Duodenal mucosa (tissue), 2 donors: ENCODE results near the gene RFX3.

Experiments used
- H3K27ac ChIP-seq: one replicate; pipeline ENCODE4 v1.7.0; 2013; ENCODE audit warnings: low read depth, low read length
- H3K27me3 ChIP-seq, 2 donors: one replicate each; pipeline ENCODE4 v1.7.0; 2013; ENCODE audit warnings: low read length in 2 of 2, control low read depth in 1 of 2; ENCODE audit not compliant: insufficient read depth in 2 of 2, control insufficient read depth in 1 of 2
- H3K36me3 ChIP-seq, 2 donors: one replicate each; pipeline ENCODE4 v1.7.0; 2013; ENCODE audit warnings: low read length in 2 of 2, control low read depth in 1 of 2; ENCODE audit not compliant: insufficient read depth in 2 of 2, control insufficient read depth in 1 of 2
- H3K4me1 ChIP-seq, 2 donors: one replicate each; pipeline ENCODE4 v1.7.0; 2013; ENCODE audit warnings: low read length in 2 of 2, control low read depth in 1 of 2; ENCODE audit not compliant: insufficient read depth in 2 of 2, control insufficient read depth in 1 of 2
- H3K4me3 ChIP-seq, 2 donors: one replicate each; pipeline ENCODE4 v1.7.0; 2013; ENCODE audit warnings: low read length in 2 of 2, low read depth in 1 of 2
- H3K9ac ChIP-seq, 2 donors: one replicate each; pipeline ENCODE4 v1.7.0; 2013; ENCODE audit warnings: low read length in 2 of 2, low read depth in 1 of 2
- H3K9me3 ChIP-seq, 2 donors: one replicate each; pipeline ENCODE4 v1.7.0; 2013; ENCODE audit warnings: low read length in 2 of 2, control low read depth in 1 of 2; ENCODE audit not compliant: control insufficient read depth in 1 of 2

RFX3 gene

GRCh38 chr9:3464033-3464638 is 61.7 kb downstream of the RFX3 start:
- Histone ChIP-seq H3K4me3 (no peak overlapping the region), H3K9ac (no peak overlapping the region), H3K36me3 (no peaks in the 10 kb centered on the region), H3K27me3 (no peaks in the 10 kb centered on the region), H3K9me3 (no peaks in the 10 kb centered on the region), H3K4me1 (no peaks in the 10 kb centered on the region), H3K27ac (no peak overlapping the region)

- no peak overlapping the region for H3K27ac ChIP-seq
Observed at GRCh38 chr9:3458806-3459475, 66.9 kb downstream of the RFX3 start.

GRCh38 chr9:3457175-3457574 is 68.6 kb downstream of the RFX3 start:
- Histone ChIP-seq H3K27ac (no peak overlapping the region), H3K4me1 (no peaks in the 10 kb centered on the region), H3K36me3 (no peaks in the 10 kb centered on the region), H3K9me3 (no peaks in the 10 kb centered on the region), H3K4me3 (no peak overlapping the region), H3K9ac (no peak overlapping the region), H3K27me3 (no peaks in the 10 kb centered on the region)

More at GRCh38 chr9:3458806-3459475, 66.9 kb downstream of the RFX3 start:
- no peak overlapping the region for H3K4me3 ChIP-seq
- no peaks in the 10 kb centered on the region for H3K4me1 ChIP-seq
- H3K27me3 ChIP-seq: no peaks in the 10 kb centered on the region
- no peaks in the 10 kb centered on the region for H3K36me3 ChIP-seq
- no peak overlapping the region for H3K9ac ChIP-seq
- H3K9me3 ChIP-seq: no peaks in the 10 kb centered on the region

GRCh38 chr9:3455717-3456116 is 70.1 kb downstream of the RFX3 start:
- no peak overlapping the region for H3K4me3 ChIP-seq
- H3K9ac ChIP-seq: no peak overlapping the region
- no peaks in the 10 kb centered on the region for H3K27me3 ChIP-seq
- H3K27ac ChIP-seq: no peak overlapping the region
- no peaks in the 10 kb centered on the region for H3K4me1 ChIP-seq
- no peaks in the 10 kb centered on the region for H3K36me3 ChIP-seq
- H3K9me3 ChIP-seq: no peaks in the 10 kb centered on the region

- Histone ChIP-seq H3K4me3 (no peak overlapping the region), H3K4me1 (no peaks in the 10 kb centered on the region), H3K27me3 (no peaks in the 10 kb centered on the region), H3K27ac (no peak overlapping the region), H3K9me3 (no peaks in the 10 kb centered on the region), H3K9ac (no peak overlapping the region), H3K36me3 (no peaks in the 10 kb centered on the region)
Observed at GRCh38 chr9:3455094-3455493, 70.7 kb downstream of the RFX3 start.

GRCh38 chr9:3451956-3452355 is 73.8 kb downstream of the RFX3 start:
- H3K4me3 ChIP-seq: no peak overlapping the region
- no peak overlapping the region for H3K27ac ChIP-seq
- H3K36me3 ChIP-seq: no peaks in the 10 kb centered on the region
- H3K9me3 ChIP-seq: no peaks in the 10 kb centered on the region
- H3K9ac ChIP-seq: no peak overlapping the region
- no peaks in the 10 kb centered on the region for H3K4me1 ChIP-seq
- no peaks in the 10 kb centered on the region for H3K27me3 ChIP-seq

GRCh38 chr9:3447788-3448187 is 78.0 kb downstream of the RFX3 start:
- no peaks in the 10 kb centered on the region for H3K36me3 ChIP-seq
- no peak overlapping the region for H3K4me3 ChIP-seq

GRCh38 chr9:3447143-3447542 is 78.7 kb downstream of the RFX3 start:
- H3K36me3 ChIP-seq: no peaks in the 10 kb centered on the region
- no peaks in the 10 kb centered on the region for H3K27me3 ChIP-seq
- H3K9me3 ChIP-seq: no peaks in the 10 kb centered on the region
- no peak overlapping the region for H3K9ac ChIP-seq
- no peak overlapping the region for H3K4me3 ChIP-seq
- no peaks in the 10 kb centered on the region for H3K4me1 ChIP-seq
- H3K27ac ChIP-seq: no peak overlapping the region

More at GRCh38 chr9:3447788-3448187, 78.0 kb downstream of the RFX3 start:
- Histone ChIP-seq H3K9ac (no peak overlapping the region), H3K27ac (no peak overlapping the region), H3K9me3 (no peaks in the 10 kb centered on the region), H3K27me3 (no peaks in the 10 kb centered on the region), H3K4me1 (no peaks in the 10 kb centered on the region)

GRCh38 chr9:3446313-3446712 is 79.5 kb downstream of the RFX3 start:
- Histone ChIP-seq H3K9me3 (no peaks in the 10 kb centered on the region), H3K27ac (no peak overlapping the region), H3K36me3 (no peaks in the 10 kb centered on the region), H3K27me3 (no peaks in the 10 kb centered on the region), H3K4me3 (no peak overlapping the region), H3K4me1 (no peaks in the 10 kb centered on the region), H3K9ac (no peak overlapping the region)

- Histone ChIP-seq H3K27me3 (no peaks in the 10 kb centered on the region), H3K4me1 (no peaks in the 10 kb centered on the region), H3K27ac (no peak overlapping the region), H3K9me3 (no peaks in the 10 kb centered on the region), H3K9ac (no peak overlapping the region), H3K36me3 (no peaks in the 10 kb centered on the region), H3K4me3 (no peak overlapping the region)
Observed at GRCh38 chr9:3444016-3444415, 81.8 kb downstream of the RFX3 start.
